HG03039 (cell line): ENCODE data around the gene RPUSD4.
"Not testable (repeated sequence)": the region's sequence is repeated elsewhere in the genome, so short reads cannot be mapped to it uniquely, and the experiment has no call there.

Source experiments
- ATAC-seq: cut with Tn5 transposase; IDR thresholded peaks from one replicate; pipeline ENCODE4 v1.9.1; 2021; ENCODE audit warnings: mild to moderate bottlenecking, moderate library complexity; ENCODE audit not compliant: unreplicated experiment

RPUSD4 gene, protein sequence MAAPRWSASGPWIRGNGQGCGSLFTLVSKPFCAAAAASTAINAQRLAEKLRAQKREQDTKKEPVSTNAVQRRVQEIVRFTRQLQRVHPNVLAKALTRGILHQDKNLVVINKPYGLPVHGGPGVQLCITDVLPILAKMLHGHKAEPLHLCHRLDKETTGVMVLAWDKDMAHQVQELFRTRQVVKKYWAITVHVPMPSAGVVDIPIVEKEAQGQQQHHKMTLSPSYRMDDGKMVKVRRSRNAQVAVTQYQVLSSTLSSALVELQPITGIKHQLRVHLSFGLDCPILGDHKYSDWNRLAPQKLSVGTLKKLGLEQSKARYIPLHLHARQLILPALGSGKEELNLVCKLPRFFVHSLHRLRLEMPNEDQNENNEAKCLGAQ

DNA sequence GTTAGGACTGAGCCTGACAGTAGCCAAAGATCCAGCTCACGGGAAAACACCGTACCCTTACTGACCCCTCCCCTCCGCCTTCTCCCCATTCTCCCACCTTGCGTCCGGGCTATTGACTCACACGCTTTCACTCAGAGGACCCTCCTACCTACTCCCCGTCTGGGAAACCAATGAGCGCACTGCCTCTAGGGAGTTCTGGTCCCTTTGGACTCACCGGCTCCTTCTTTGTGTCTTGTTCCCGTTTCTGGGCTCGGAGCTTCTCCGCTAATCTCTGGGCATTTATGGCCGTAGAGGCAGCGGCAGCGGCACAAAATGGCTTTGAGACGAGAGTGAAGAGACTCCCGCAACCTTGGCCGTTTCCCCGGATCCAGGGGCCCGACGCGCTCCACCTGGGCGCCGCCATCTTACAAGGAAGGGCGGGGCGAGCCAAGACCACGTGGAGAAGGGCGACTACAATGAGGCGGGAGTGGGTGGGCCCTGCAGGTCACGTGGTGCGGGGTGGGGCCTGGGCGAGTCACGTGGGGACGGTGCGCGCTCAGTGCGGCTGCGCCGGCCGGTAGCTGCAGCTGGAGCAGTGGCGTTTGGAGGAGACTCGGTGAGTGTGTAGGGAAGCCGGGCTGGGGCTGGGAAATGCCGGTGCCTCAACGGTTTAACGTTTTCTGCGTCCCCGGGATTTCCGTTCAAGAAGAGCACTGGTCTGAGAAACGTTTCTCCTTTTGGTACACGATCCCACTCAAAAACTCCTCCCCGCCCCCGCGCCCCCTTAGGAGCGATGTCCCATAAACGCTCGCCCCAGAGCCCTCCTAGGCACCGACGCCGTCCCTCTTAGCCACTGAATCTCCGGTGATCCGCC, at the start of gene RPUSD4, which contains the start of gene FAM118B:
RPUSD4 (minus strand) TSS at position 415 of the 853 bp plus-strand sequence; CDS start at position 403, 12 bp downstream.
FAM118B (plus strand) TSS at position 547 of the 853 bp plus-strand sequence. CDS start 23,220 bp downstream, outside the sequence.
- peak; percentile 95 for ATAC-seq

DNA sequence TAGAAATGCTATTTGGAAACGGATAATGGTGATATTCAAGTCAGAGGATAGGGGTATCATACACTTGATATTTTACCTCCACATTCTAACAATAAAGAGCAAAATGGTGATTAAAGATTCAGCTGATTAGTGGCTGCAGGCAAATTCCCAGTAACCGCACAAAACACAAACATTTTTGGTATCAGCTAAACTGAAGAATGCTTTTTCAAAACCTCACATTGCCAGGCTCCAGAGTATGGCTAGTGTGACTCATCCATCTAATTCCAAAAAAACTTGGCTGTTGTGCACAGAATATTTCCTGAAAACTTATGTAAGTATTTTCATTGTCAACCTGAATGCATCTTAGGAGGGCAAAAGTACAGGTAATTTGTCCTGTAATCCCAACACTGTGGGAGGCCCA, 46.3 kb upstream of the RPUSD4 start:
- no peak for ATAC-seq

DNA sequence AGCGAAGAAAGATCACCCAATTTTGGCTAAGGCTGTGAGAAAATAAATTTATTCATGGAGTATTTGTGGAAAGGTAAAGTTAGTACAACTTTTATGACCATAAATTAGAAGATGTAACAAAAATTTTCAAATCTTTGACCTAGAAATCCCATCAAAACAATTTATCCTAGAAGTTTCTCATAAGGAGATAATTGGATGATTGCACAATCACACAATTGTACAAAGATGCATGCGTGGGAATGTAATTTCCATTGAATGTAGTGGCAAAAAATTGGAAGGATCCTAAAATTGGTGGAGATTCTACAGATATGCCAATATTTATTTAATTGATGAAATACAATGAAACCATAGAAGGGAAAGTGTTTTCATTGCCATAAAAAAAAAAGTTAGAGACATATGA, 45.7 kb upstream of the RPUSD4 start:
- no peak for ATAC-seq

DNA sequence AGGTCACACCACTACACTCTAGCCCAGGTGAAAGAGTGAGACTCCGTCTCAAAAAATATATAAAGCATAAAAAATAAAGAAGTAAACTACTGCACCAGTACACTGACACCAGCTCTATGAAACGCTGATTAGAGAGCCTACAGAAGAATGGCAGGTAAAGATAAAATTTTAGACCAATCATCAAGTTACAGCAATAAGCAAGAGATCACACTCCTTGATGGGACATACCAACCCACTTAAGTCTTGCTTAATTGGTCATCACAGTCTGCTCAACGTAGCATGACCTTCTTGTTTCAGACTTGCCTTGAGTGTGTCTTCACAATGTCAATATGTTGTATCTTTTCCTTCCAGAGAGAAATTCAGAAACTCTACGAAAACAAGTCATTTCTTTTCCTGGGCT, 44.8 kb upstream of the RPUSD4 start:
- ATAC-seq = no peak

DNA sequence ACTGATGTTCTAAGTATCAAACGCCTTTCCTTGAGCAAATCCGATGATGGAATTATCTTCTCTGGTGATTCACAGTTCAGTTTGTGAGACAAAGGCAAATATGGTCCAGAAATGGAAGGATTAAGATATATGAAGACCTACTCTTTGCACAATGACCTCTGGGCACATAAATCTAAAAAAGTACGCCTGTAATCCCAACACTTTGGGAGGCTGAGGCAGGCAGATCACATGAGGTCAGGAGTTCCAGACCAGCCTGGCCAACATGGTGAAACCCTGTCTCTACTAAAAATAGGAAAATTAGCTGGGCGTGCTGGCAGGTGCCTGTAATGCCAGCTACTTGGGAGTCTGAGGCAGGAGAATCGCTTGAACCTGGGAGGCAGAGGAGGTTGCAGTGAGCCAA, 44.1 kb upstream of the RPUSD4 start:
- ATAC-seq = not testable (repeated sequence)

DNA sequence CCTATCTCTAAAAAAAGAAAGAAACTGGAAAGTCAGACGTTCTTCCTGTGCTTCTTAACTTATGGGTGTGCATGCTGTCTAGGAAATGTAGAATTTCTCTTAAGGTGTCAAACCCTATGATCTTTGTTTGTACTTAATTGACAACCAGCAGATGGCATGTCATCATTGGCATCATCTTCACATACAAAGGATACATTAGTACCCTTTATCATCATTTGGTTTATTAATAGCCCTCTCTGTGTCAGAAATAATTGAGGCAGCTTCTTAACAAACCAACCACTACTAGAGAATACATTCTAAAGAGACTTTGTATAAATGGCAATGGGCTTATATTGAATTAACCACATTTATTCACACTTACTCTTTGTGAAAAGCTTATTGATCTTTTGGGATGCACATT, 43.4 kb upstream of the RPUSD4 start:
- no peak for ATAC-seq

DNA sequence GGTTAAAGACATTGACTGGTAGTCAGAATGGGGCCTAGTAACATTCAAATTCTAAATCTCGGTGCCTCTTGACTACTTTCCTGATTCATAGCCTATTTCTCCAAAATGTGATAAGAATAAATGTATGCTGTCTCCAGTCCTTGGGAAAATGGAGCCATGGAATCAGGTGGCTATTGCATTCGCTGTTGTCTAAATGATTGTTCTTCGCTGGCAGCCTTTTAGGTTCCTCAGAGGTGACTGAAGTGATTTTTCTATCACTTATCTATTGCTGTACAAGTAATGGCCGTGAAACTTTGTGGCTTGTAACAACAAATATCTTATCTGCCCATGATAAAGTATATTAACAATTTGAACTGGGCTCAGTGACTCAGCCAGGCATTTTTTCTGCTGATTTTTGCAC, 41.8 kb upstream of the RPUSD4 start:
- ATAC-seq = no peak

DNA sequence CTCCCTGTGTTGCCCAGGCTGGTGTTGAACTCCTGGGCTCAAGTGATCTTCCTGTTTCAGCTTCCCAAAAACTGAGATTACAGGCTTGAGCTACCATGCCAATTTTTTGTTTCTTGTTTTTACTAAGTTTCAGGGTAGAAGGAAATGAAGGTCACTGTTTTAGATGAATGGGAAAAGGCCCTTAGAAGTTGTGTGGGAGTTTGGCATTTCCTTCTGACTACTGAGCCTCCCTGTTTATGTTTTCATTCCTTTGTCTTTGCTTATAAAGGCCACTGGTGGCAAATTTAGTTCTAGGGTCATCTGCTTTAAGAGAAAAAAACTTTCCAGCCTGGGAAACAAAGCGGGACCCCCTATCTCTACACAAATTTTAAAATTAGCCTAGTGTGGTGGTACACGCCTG, 35.2 kb upstream of the RPUSD4 start:
- no peak for ATAC-seq

DNA sequence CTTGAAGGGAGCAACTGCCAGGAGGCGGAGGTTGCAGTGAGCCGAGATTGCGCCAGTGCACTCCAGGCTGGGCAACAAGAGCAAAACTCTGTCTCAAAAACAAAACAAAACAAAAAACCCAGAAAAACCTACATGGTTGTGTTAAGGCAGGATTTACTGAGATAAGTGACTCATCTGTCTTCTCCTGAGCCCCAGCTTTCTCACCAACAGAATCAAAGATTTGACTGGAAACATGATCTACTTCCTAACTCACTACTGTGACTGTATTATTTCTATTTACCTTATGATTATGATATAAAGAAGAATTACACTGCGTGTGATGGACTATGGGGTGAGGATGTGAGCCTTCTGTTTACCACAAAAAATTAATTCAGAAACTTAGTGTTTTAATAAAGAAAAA, 21.9 kb upstream of the RPUSD4 start:
- no peak for ATAC-seq

DNA sequence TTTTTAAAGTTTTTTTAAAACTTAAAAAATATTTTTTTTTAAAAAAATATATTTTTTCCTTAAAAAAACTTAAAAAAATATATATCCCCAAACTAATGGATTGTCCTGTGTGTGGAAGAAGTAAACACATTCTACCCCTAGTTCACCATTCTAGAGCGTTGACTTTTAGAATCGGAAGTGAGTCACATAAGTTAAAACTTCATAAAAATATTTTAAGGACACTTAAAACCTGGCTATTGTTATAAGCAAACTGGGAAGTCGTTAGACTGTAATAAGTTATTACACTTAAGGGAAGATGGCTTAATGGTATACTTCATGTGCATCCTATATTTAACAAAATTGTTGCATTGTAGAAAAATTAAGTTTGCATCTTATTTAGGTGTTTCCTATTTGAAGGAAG, 21.2 kb upstream of the RPUSD4 start:
- no peak for ATAC-seq

DNA sequence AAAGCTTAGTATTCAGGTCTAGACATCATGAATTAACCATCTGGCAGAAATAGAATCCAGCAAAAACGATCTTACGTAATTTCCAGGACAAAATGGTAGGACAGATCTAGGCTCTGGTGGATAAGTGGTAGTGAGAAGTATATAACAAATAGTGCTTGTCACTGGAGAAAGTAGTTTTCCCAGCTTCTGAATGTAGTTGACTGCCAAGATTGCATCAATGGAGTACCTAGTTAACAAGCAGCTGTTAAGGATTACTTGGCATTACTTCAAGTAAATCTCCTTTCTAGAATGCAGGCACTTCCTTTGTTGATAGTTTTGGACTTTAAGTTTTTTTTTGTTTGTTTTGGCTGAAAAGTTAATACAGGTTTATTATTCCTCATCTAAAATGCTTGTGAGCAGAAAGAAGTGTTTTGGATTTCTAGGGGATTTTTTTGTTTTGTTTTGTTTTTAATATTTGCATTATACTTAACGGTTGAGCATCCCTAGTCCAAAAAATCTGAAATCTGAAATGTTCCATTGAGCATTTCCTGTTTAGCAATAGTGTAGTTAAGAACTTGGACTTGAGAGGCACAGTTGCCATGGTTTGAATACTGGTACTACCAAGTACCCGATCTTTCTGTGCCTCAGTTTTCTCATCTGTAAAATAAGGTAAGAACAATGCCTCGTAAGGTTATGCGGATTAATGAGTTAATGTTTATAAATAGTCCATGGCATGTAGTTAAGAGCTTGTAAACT, 20.4 kb upstream of the RPUSD4 start:
- ATAC-seq = no peak

DNA sequence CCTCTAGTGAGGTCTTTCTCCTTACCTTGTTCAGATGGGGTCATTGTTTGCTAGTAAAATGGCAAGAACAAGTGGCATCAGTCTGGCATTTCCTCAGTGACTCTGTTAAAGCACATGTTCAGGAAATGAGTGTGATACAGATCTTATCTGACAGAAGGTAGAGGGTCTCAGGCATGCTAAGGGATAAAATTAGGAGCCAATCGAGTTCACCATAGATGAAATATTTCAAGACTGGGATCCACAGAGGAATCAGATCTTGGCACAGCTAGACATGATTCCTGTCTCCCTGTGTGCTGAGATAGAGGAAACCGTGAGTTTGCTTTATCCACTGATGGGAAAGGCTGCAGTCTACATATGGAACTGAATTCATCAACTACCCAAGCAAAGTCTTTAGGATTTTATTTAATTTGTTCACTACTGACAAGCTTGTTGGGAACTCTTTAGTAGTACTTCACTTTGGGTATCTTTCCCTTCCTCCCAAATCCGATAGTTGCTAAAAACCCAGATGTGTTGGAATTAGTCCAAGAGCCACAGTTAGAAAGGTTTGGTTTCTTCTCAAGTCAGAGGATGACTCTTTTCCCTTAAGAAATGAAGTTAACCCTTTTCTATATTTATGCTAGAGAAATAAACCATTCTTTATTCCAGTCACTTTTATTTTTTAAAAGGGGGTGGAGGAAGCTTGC, 18.5 kb upstream of the RPUSD4 start:
- no peak for ATAC-seq

DNA sequence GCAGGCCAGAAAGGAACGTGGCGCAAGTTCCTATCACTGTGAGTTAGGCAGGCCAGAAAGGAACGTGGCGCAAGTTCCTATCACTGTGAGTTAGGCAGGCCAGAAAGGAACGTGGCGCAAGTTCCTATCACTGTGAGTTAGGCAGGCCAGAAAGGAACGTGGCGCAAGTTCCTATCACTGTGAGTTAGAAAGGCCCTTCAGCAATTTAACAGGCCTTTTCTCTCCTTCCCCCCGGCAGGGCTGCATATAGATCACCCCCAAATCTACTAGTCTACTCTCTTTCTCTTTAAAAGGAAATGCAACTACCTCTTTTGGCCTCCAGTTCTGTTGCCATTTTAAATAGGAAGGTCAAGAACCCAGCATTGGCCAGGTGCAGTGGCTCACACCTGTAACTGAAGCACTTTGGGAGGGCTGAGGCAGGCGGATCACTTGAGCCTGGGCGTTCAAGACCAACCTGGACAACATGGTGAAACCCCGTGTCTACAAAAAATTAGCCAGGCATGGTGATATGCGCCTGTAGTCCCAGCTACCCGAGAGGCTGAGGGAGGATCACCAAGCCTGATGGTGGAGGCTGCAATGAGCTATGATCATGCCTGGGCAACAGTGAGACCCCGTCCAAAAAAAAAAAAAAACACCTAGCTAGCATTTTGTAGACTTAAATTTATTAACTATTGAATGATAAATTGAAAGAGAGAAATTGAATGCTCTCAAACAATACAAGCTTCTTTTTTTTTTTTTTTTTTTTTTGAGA, 15.1 kb upstream of the RPUSD4 start:
- ATAC-seq = no peak

DNA sequence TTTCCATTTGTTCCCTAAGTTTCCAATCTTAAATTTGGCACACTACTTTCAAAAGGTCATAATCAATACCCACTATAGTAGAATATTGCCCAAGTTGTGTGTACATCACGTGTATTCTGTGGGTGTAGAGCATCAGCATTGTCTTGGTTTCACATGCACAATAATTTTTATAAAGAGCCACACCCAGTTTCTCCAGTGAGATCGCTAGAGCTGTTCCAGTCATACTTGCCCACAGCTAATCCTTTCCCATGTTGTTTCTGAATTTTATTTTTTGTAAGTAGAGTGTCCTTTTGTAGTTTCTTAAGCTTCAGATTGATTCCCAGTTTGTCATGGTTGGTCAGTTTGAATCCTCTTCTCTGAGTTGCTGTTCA, 13.8 kb upstream of the RPUSD4 start:
- ATAC-seq = no peak

DNA sequence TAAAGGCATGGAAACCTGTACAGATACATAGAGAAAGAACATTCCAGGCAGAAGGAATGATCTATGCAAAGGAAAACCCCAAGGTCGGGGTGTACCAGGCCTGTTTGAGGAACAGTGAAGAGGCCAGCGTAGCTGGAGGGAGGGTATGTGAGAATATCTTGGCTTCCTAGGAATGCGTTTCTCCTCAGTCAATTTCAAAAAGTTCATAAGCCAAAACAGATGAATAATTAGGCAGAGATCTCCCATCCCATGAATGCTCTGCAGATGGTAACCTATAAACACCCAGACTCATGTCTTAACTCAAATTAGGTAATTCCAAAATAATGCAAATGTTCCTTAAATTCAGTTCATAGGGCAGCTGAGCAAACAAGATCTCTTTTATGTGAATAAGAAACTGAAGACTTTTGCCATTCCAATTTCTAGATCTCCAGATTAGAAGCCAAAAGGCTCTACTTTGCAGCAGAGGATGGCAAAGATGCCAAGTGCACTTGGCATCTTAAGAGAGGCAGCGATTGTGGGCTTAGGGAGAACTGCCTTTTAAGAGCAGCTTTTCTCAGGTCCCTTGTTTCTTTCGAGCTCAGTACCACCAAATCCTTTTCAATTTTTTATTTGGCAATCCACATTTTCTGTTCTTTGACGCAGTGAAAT, 13.3 kb upstream of the RPUSD4 start:
- ATAC-seq = no peak

DNA sequence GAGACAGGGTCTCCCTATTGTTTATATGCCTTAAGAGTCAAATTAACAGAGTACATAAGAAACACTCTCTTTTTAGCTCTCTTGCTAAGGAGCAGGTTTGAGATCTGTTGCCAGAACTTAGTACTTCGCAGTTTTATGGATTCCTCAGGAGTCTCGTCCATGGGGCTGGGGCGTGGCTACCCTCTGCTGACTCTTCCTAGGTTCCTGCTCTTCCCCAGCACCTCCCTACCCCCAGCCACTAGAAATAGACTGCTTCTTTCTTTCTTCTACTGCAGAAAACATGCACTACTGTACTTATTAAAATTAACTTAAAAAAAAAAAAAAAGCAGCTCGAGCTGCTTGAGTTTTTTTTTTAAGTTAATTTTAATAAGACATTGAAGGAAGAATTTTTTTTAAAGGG, 8.1 kb upstream of the RPUSD4 start:
- ATAC-seq = no peak

DNA sequence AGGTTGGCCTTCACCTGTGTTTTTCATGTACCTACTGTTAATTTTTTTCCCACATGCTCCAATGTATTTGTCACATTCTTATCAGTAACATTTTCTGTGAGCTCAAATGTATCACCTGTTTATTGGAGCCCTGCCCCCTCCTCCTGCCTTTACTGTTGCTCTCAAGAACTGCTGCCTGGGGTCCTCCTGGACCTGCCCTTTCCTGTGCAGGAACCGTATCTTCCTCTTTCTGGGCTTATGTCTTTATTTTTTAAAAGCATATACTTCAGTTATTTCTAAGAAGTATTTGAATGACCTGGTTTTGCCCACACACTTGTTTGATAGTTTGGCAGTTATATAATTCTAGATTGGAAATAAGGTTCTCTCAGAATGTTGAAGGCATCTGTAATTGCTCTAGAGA, 6.0 kb upstream of the RPUSD4 start:
- no peak for ATAC-seq

DNA sequence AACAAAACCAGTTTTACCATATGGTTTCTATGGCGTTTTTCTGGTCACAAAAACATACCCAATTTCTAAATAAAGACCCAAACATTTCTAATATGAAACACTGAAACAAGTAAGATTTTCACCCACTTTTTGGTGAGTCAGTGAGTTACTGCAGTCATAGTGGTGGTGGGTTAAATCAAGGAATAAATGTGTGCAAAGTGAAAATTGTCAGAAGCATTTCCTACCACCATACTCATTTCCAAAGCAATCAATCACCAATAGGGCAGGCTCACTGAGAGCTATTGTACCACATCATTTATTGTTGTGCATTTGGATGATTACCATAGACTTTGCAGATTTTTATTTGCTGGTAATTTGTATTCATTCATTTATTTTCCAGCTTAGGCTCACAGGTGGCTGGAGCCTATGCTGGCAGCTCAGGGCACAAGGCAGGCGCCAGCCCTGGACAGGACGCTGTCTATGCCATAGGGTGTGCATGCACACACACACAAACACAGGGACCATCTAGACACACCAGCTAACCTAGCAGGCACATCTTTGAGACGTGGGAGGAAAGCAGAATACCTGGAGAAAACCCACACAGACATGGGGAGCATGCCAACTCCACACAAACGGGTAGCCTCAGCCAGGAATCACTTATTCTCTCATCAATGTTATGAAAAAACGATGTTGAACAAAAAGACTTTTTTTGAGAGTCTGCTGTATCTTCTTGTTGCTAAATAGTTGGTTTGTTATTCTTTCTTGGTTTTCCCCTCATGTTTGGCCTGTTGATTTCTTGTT, 5.3 kb upstream of the RPUSD4 start:
- no peak for ATAC-seq

DNA sequence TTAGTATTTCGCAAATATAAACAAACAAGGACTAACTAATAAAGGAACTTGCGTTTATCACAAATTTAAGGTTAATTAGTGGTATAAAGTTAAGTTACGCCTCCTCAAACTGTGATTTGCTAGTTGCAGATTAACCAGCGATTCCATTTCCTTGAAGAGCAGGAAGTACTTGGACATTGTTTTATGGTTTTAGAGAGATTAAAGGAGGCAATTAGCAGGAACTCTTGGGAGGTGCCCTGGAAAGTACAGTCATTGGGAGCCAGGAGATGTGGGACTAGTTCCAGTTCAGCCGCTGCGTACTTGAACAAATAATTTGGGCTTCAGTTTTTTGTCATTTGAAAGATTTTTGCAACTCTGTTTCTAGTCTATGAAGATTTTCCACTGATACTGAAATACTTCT, 3.4 kb upstream of the RPUSD4 start:
- no peak for ATAC-seq
